Raji (cell line): ENCODE measurements around the gene B3GNT5.

ENCODE experiments used
- POLR2A ChIP-seq: IDR thresholded peaks from 2 replicates; pipeline ENCODE4 v1.6.1; 2011; ENCODE audit warnings: low read depth, low read length, control low read depth; ENCODE audit not compliant: insufficient read depth

Gene B3GNT5

GRCh38 chr3:183291497-183292031, 38.5 kb downstream of the B3GNT5 start:
- no peak for TF ChIP-seq POLR2A

GRCh38 chr3:183293966-183294365, 40.9 kb downstream of the B3GNT5 start:
- TF ChIP-seq POLR2A: no peak

- no peak for TF ChIP-seq POLR2A
Measured at GRCh38 chr3:183295211-183295610, 42.2 kb downstream of the B3GNT5 start.

- TF ChIP-seq POLR2A: no peak
Measured at GRCh38 chr3:183296944-183297343, 43.9 kb downstream of the B3GNT5 start.

GRCh38 chr3:183298701-183299153, 45.7 kb downstream of the B3GNT5 start:
- TF ChIP-seq POLR2A: no peak

GRCh38 chr3:183299976-183300375, 46.9 kb downstream of the B3GNT5 start:
- no peak for TF ChIP-seq POLR2A

GRCh38 chr3:183300996-183301562, 48.0 kb downstream of the B3GNT5 start:
- no peak for TF ChIP-seq POLR2A

GRCh38 chr3:183301937-183302580, 49.0 kb downstream of the B3GNT5 start:
- TF ChIP-seq POLR2A: no peak

GRCh38 chr3:183303690-183304089, 50.6 kb downstream of the B3GNT5 start:
- TF ChIP-seq POLR2A: no peak

GRCh38 chr3:183306798-183307671, 54.0 kb downstream of the B3GNT5 start:
- no peak for TF ChIP-seq POLR2A

GRCh38 chr3:183307749-183308148, 54.7 kb downstream of the B3GNT5 start:
- TF ChIP-seq POLR2A: no peak

- no peak for TF ChIP-seq POLR2A
Measured at GRCh38 chr3:183308751-183309150, 55.7 kb downstream of the B3GNT5 start.

- TF ChIP-seq POLR2A: no peak
Measured at GRCh38 chr3:183309276-183309675, 56.2 kb downstream of the B3GNT5 start.

- TF ChIP-seq POLR2A: no peak
Measured at GRCh38 chr3:183310936-183311335, 57.9 kb downstream of the B3GNT5 start.

- TF ChIP-seq POLR2A: no peak
Measured at GRCh38 chr3:183312433-183312832, 59.4 kb downstream of the B3GNT5 start.

- TF ChIP-seq POLR2A: no peak
Measured at GRCh38 chr3:183313351-183313750, 60.3 kb downstream of the B3GNT5 start.
